ENCODE results near the gene MAD1L1. TPM values are rescaled to one million over a fixed set of nuclear protein-coding genes. Genes with fewer than 3 reads are reported as not detected.

The MAD1L1 gene
- total and polyA plus RNA-seq, 2 of the 13 experiments (the other 11 are each of a cell fraction or from before 2014, with no cell fraction given) = 17.4 to 64.7 TPM

DNA sequence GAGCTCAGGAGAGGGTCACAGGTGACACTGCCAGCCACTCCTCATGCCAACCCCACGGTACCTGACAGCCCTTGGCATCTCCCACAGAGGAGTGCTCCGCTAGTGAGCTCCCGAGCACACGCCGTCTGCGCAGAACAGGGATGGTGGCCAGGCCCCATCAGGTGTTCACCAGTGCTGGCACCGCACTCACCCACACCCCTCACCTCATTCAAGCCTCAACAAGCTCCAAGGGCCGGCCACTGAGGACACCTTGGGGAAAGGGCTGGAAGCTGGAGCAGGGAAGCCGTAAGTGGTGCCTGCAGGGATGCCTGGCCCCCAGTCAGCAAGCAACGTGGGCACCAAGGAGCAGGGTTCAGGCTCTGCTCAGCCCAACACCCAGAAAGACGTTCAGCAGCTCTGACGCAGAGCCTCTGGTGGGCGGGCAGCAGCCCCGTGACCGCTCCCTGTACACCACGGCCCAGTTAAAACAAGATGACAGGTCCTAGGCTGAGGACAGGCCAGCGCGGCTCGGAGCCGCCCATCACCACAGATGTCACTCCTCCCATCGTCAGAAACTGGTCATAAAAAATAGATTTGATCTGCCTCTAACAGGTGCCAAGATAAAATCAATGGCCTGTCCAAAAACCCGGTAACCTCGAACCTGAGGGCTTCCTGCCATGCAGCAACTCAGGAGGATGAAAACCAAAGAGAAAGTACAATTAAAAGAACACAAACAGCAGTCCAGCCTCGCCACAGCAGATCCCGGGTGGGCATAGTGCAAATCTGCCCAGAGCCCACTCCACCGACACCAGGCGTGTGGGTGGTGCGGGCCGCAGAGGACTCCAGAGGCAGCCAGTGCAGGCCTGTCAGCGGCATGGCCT, 275.9 kb downstream of the MAD1L1 start:
- peaks cover 1 to 11% of the 10 kb centered on the region in 2 experiments; a peak in 2 of 5 replicates for H3K36me3 ChIP-seq (replicated peaks in 1 of 2; ENCODE audit: control insufficient read depth in 1 of 2, insufficient read depth in 2 of 2, low read length in 2 of 2)
- H3K27me3 ChIP-seq (ENCODE audit: control insufficient read depth in 1 of 2, insufficient read depth in 2 of 2, low read length in 2 of 2) = no peaks in the 10 kb centered on the region
- H3K4me1 ChIP-seq (ENCODE audit: insufficient read depth, low read length) = no peaks in the 10 kb centered on the region
- no peak overlapping the region for H3K9ac ChIP-seq (ENCODE audit: insufficient read depth, low read depth, low read length)
- BruUV-seq (replicated peaks) = no TSS peak
- TF ChIP-seq ZZZ3 (CRISPR knock-in tag; IDR thresholded peaks at IDR 0.05; ENCODE audit: borderline replicate concordance) (no peak), ZSCAN31 (CRISPR knock-in tag; IDR thresholded peaks at IDR 0.05; ENCODE audit: low read depth) (no peak), ZSCAN25 (CRISPR knock-in tag; IDR thresholded peaks at IDR 0.05) (no peak), ADNP (CRISPR knock-in tag; IDR thresholded peaks at IDR 0.05) (no peak), SMYD3 (CRISPR knock-in tag; IDR thresholded peaks at IDR 0.05) (no peak), ZC3H13 (CRISPR knock-in tag; IDR thresholded peaks at IDR 0.05) (no peak), RXRB (CRISPR knock-in tag; IDR thresholded peaks at IDR 0.05; ENCODE audit: borderline replicate concordance) (no peak), STAT5B (CRISPR knock-in tag; IDR thresholded peaks at IDR 0.05) (no peak), CBX2 (IDR thresholded peaks at IDR 0.05; ENCODE audit: low read depth, low read length) (no peak), CBX2 (CRISPR knock-in tag; IDR thresholded peaks at IDR 0.05; ENCODE audit: low read depth) (no peak), ZNF143 (CRISPR knock-in tag; IDR thresholded peaks at IDR 0.05) (no peak), KLF9 (CRISPR knock-in tag; IDR thresholded peaks at IDR 0.05; ENCODE audit: low read depth) (no peak), ZNF781 (CRISPR knock-in tag; IDR thresholded peaks at IDR 0.05; ENCODE audit: borderline replicate concordance, not compliant biosample characterization) (no peak)
- TF ChIP-seq, protein P1, sequence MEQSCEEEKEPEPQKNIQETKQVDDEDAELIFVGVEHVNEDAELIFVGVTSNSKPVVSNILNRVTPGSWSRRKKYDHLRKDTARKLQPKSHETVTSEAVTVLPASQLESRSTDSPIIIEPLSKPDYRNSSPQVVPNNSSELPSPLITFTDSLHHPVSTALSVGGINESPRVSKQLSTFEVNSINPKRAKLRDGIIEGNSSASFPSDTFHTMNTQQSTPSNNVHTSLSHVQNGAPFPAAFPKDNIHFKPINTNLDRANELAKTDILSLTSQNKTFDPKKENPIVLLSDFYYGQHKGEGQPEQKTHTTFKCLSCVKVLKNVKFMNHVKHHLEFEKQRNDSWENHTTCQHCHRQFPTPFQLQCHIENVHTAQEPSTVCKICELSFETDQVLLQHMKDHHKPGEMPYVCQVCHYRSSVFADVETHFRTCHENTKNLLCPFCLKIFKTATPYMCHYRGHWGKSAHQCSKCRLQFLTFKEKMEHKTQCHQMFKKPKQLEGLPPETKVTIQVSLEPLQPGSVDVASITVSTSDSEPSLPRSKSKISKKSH (CRISPR knock-in tag; IDR thresholded peaks at IDR 0.05; ENCODE audit: borderline replicate concordance) = no peak
- no peak overlapping the region for H3K4me2 ChIP-seq (ENCODE audit: low read depth, low read length)
- no peak overlapping the region for H2AFZ ChIP-seq (ENCODE audit: low read length)
- in situ Hi-C loops (cut with HindIII; ENCODE audit: extremely low pct_ligation_motif_present, low pct_unique_long_range_greater_than_20kb) = no loop called here
- H3K4me3 ChIP-seq (replicated peaks in 1 of 3; ENCODE audit: insufficient read depth in 1 of 3, low read depth in 2 of 3, low read length in 3 of 3) = no peak overlapping the region
- no peak for DNase-seq (ENCODE audit: low spot score)
- no peak overlapping the region for H3K27ac ChIP-seq (ENCODE audit: extremely low read length, insufficient read depth, low read length)
- H4K20me1 ChIP-seq (ENCODE audit: insufficient read depth, low read length) = no peaks in the 10 kb centered on the region
- intact Hi-C loops (cut with micrococcal nuclease; ENCODE audit: unreplicated experiment) = no loop called here
- ChIA-PET CTCF (ENCODE audit: low intra/inter-chr PET ratio, low total read pairs) (no interaction called here), POLR2A (no interaction called here)
- ATAC-seq = no peak
- H3K9me3 ChIP-seq (ENCODE audit: low read length) = no peaks in the 10 kb centered on the region
- WGBS (ENCODE audit: low lambda C conversion rate) = 98% methylated on average over 23 of the region's 30 CpGs
- FAIRE-seq = no peak
- H3K79me2 ChIP-seq (ENCODE audit: insufficient read depth, low read length) = no peaks in the 10 kb centered on the region

Data from HepG2 (cell line).